ENCODE data around the gene AKAP13.

- TF ChIP-seq RFX5 (IDR thresholded peaks at IDR 0.05; ENCODE audit: borderline replicate concordance, low read depth, low read length) (no peak), ZNF274 (IDR thresholded peaks at IDR 0.05; ENCODE audit: borderline replicate concordance, extremely low read depth, low read length) (no peak), RAD21 (IDR thresholded peaks at IDR 0.05 in 1 of 2, conservative IDR thresholded peaks at IDR 0.05 in 1 of 2; ENCODE audit: low read depth in 2 of 2, low read length in 2 of 2) (no peak), USF2 (IDR thresholded peaks at IDR 0.05; ENCODE audit: low read length) (no peak), CTCF (IDR thresholded peaks at IDR 0.05; ENCODE audit: control extremely low read depth in 1 of 3, insufficient read depth in 1 of 3, low read depth in 1 of 3, low read length in 3 of 3) (no peak), KDM1A (IDR thresholded peaks at IDR 0.05; ENCODE audit: borderline replicate concordance, low read length) (no peak), GTF2F1 (IDR thresholded peaks at IDR 0.05; ENCODE audit: borderline replicate concordance, low read depth, low read length) (no peak), SAP30 (IDR thresholded peaks at IDR 0.05; ENCODE audit: insufficient read depth, insufficient replicate concordance, low read length) (no peak), POLR2A (IDR thresholded peaks at IDR 0.05; ENCODE audit: control extremely low read depth in 1 of 2, low read depth in 2 of 2, low read length in 2 of 2) (no peak), POLR2AphosphoS5 (IDR thresholded peaks at IDR 0.05; ENCODE audit: low read depth, low read length) (no peak)
Observed at GRCh38 chr15:85708402-85708941, 328.1 kb downstream of the AKAP13 start.

Measured in H1 (cell line).